T-helper 1 cell (primary cell): ENCODE measurements around the gene ZMYND11.
"Not testable (repeated sequence)": the region's sequence is repeated elsewhere in the genome, so short reads cannot be mapped to it uniquely, and the experiment has no call there.

ENCODE experiments used
- DNase-seq, 5 donors: peaks; one replicate each; pipeline ENCODE4 v3.0.0-alpha.2; 2012 to 2020

ZMYND11 gene

GRCh38 chr10:287026-287709 lies 151.9 kb downstream of the ZMYND11 start:
- no peak for DNase-seq

GRCh38 chr10:287814-288213 lies 152.6 kb downstream of the ZMYND11 start:
- no peak for DNase-seq

GRCh38 chr10:288316-289200 lies 153.3 kb downstream of the ZMYND11 start:
- DNase-seq = no peak

- no peak for DNase-seq
Measured at GRCh38 chr10:289581-289980, 154.3 kb downstream of the ZMYND11 start.

- no peak for DNase-seq
Measured at GRCh38 chr10:290026-290725, 154.9 kb downstream of the ZMYND11 start.

- DNase-seq = no peak
Measured at GRCh38 chr10:293636-294035, 158.4 kb downstream of the ZMYND11 start.

- DNase-seq = no peak
Measured at GRCh38 chr10:297567-297966, 162.3 kb downstream of the ZMYND11 start.

- no peak for DNase-seq
Measured at GRCh38 chr10:298033-298432, 162.8 kb downstream of the ZMYND11 start.

GRCh38 chr10:299512-299911 lies 164.3 kb downstream of the ZMYND11 start:
- DNase-seq = no peak

GRCh38 chr10:299969-300368 lies 164.7 kb downstream of the ZMYND11 start:
- no peak for DNase-seq

- not testable (repeated sequence) for DNase-seq
Measured at GRCh38 chr10:300580-300979, 165.3 kb downstream of the ZMYND11 start.

- DNase-seq = no peak
Measured at GRCh38 chr10:301536-301935, 166.3 kb downstream of the ZMYND11 start.
